H9 (cell line): Measurements from ENCODE around the gene HMGCS2. TPM values are rescaled to one million over a fixed set of nuclear protein-coding genes. Genes with fewer than 3 reads are reported as not detected.

Experiments
- DNase-seq: peaks from one replicate; pipeline ENCODE4 v3.0.0-alpha.2; 2017
- H2AFZ ChIP-seq: one replicate; pipeline ENCODE4 v1.6.1; 2013; ENCODE audit warnings: mild to moderate bottlenecking, low read length, control low read depth, moderate library complexity
- H2AK5ac ChIP-seq: 2 replicates; pipeline ENCODE4 v1.6.1; 2013; ENCODE audit warnings: low read length, control low read depth, mixed read lengths; ENCODE audit not compliant: insufficient read length
- H2BK120ac ChIP-seq: one replicate; pipeline ENCODE4 v1.6.1; 2013; ENCODE audit warnings: low read depth, mild to moderate bottlenecking, low read length, control low read depth, inconsistent platforms; ENCODE audit not compliant: poor library complexity, severe bottlenecking
- H2BK12ac ChIP-seq: 2 replicates; pipeline ENCODE4 v1.6.1; 2013; ENCODE audit warnings: low read length, control low read depth, mixed read lengths, low read depth; ENCODE audit not compliant: insufficient read length
- H2BK15ac ChIP-seq: 2 replicates; pipeline ENCODE4 v1.6.1; 2013; ENCODE audit warnings: low read depth, low read length, control low read depth
- H2BK20ac ChIP-seq: one replicate; pipeline ENCODE4 v1.6.1; 2013; ENCODE audit warnings: low read depth, mild to moderate bottlenecking, low read length, control low read depth, inconsistent platforms; ENCODE audit not compliant: poor library complexity, severe bottlenecking
- H2BK5ac ChIP-seq: 2 replicates; pipeline ENCODE4 v1.6.1; 2013; ENCODE audit warnings: low read length, control low read depth, mixed read lengths; ENCODE audit not compliant: insufficient read length
- H3K14ac ChIP-seq: 2 replicates; pipeline ENCODE4 v1.6.1; 2013; ENCODE audit warnings: low read length, control low read depth; ENCODE audit not compliant: insufficient read depth
- H3K18ac ChIP-seq: 2 replicates; pipeline ENCODE4 v1.6.1; 2013; ENCODE audit warnings: low read depth, mild to moderate bottlenecking, mixed read lengths, low read length, control low read depth; ENCODE audit not compliant: insufficient read length
- H3K23ac ChIP-seq: 2 replicates; pipeline ENCODE4 v1.6.1; 2013; ENCODE audit warnings: low read length, control low read depth, mixed read lengths, low read depth; ENCODE audit not compliant: insufficient read length
- H3K23me2 ChIP-seq: 2 replicates; pipeline ENCODE4 v1.6.1; 2013; ENCODE audit warnings: low read depth, mild to moderate bottlenecking, mixed read lengths, low read length, control low read depth; ENCODE audit not compliant: insufficient read length, poor library complexity, severe bottlenecking
- H3K27ac ChIP-seq: 2 replicates; pipeline ENCODE4 v1.5.1; 2013; ENCODE audit warnings: low read length, control low read depth, mixed read lengths, low read depth; ENCODE audit not compliant: insufficient read length
- H3K27me3 ChIP-seq: 2 replicates; pipeline ENCODE4 v1.6.1; 2013; ENCODE audit warnings: low read length, control low read depth, inconsistent platforms; ENCODE audit not compliant: insufficient read depth
- H3K4ac ChIP-seq: 2 replicates; pipeline ENCODE4 v1.6.1; 2013; ENCODE audit warnings: low read depth, mild to moderate bottlenecking, control low read depth, inconsistent platforms, low read length, moderate library complexity
- H3K4me1 ChIP-seq: 2 replicates; pipeline ENCODE4 v1.6.1; 2013; ENCODE audit warnings: low read length, control low read depth, inconsistent platforms; ENCODE audit not compliant: insufficient read depth
- H3K4me2 ChIP-seq: 2 replicates; pipeline ENCODE4 v1.6.1; 2013; ENCODE audit warnings: low read length, control low read depth, mixed read lengths; ENCODE audit not compliant: insufficient read length, insufficient read depth
- H3K56ac ChIP-seq: 2 replicates; pipeline ENCODE4 v1.6.1; 2013; ENCODE audit warnings: low read depth, mild to moderate bottlenecking, mixed read lengths, low read length, control low read depth; ENCODE audit not compliant: insufficient read length
- H3K79me1 ChIP-seq: 2 replicates; pipeline ENCODE4 v1.6.1; 2013; ENCODE audit warnings: low read depth, mild to moderate bottlenecking, moderate library complexity, low read length, control low read depth, inconsistent platforms; ENCODE audit not compliant: insufficient read depth, poor library complexity, severe bottlenecking
- H3K79me2 ChIP-seq: 2 replicates; pipeline ENCODE4 v1.6.1; 2013; ENCODE audit warnings: low read length, control low read depth, inconsistent platforms; ENCODE audit not compliant: insufficient read depth
- H3K9ac ChIP-seq: 2 replicates; pipeline ENCODE4 v1.6.1; 2013; ENCODE audit warnings: low read length, control low read depth, mixed read lengths; ENCODE audit not compliant: insufficient read length; ENCODE audit errors: extremely low read depth
- H3K9me3 ChIP-seq: one replicate; pipeline ENCODE4 v1.6.1; 2013; ENCODE audit warnings: low read depth, low read length, inconsistent platforms; ENCODE audit not compliant: control insufficient read depth
- H3T11ph ChIP-seq: one replicate; pipeline ENCODE4 v1.6.1; 2013; ENCODE audit warnings: mild to moderate bottlenecking, low read length, control low read depth, inconsistent platforms
- H4K20me1 ChIP-seq: one replicate; pipeline ENCODE4 v1.6.1; 2013; ENCODE audit not compliant: control insufficient read depth, insufficient read length, insufficient read depth
- H4K5ac ChIP-seq: 2 replicates; pipeline ENCODE4 v1.6.1; 2013; ENCODE audit warnings: low read depth, mild to moderate bottlenecking, mixed read lengths, low read length, control low read depth; ENCODE audit not compliant: insufficient read length
- H4K8ac ChIP-seq: replicated peaks from 2 replicates; pipeline ENCODE4 v1.6.1; 2013; ENCODE audit warnings: low read length, control low read depth, mixed read lengths, low read depth; ENCODE audit not compliant: insufficient read length
- H4K91ac ChIP-seq: 2 replicates; pipeline ENCODE4 v1.6.1; 2013; ENCODE audit warnings: low read depth, mild to moderate bottlenecking, moderate library complexity, mixed read lengths, low read length, control low read depth; ENCODE audit not compliant: insufficient read length
- H3K27ac Mint-ChIP-seq, 3 experiments: 2 replicates in 2 of 3; 3 replicates in 1 of 3; pipeline ENCODE4 v1.8.0; 2020 to 2021; ENCODE audit warnings: mixed read lengths in 3 of 3, mild to moderate bottlenecking in 1 of 3, moderate library complexity in 1 of 3
- H3K27me3 Mint-ChIP-seq: 2 replicates; pipeline ENCODE4 v1.8.0; 2021; ENCODE audit warnings: low read depth, mild to moderate bottlenecking, moderate library complexity, mixed read lengths
- H3K36me3 Mint-ChIP-seq, 3 experiments: 2 replicates in 2 of 3; 3 replicates in 1 of 3; pipeline ENCODE4 v1.8.0; 2020 to 2021; ENCODE audit warnings: low read depth in 3 of 3, mixed read lengths in 3 of 3; ENCODE audit not compliant: insufficient read depth in 1 of 3
- H3K4me1 Mint-ChIP-seq, 2 experiments: 2 replicates each; pipeline ENCODE4 v1.8.0; 2020; ENCODE audit warnings: mixed read lengths in 2 of 2
- H3K4me3 Mint-ChIP-seq, 2 experiments: 2 replicates in 1 of 2; 3 replicates in 1 of 2; pipeline ENCODE4 v1.8.0; 2020 to 2021; ENCODE audit warnings: mild to moderate bottlenecking in 2 of 2, mixed read lengths in 2 of 2, moderate library complexity in 1 of 2
- H3K9me3 Mint-ChIP-seq, 2 experiments: 2 replicates in 1 of 2; 3 replicates in 1 of 2; pipeline ENCODE4 v1.8.0; 2020; ENCODE audit warnings: mild to moderate bottlenecking in 2 of 2, mixed read lengths in 2 of 2, moderate library complexity in 1 of 2
- total RNA-seq: library from RNA; stranded (reverse); gene quantifications from 2 replicates; pipeline ENCODE4 v1.2.1, GENCODE V29; 2021
- TF ChIP-seq, protein P1 (sequence below): fragments of 200-600 bp; sonication (generic); conservative IDR thresholded peaks from 3 replicates; pipeline ENCODE4 v1.8.0; 2021; ENCODE audit warnings: antibody characterized with exemption, mild to moderate bottlenecking

The HMGCS2 gene
- total RNA-seq, 1 experiment from 2014 or later = not detected

DNA sequence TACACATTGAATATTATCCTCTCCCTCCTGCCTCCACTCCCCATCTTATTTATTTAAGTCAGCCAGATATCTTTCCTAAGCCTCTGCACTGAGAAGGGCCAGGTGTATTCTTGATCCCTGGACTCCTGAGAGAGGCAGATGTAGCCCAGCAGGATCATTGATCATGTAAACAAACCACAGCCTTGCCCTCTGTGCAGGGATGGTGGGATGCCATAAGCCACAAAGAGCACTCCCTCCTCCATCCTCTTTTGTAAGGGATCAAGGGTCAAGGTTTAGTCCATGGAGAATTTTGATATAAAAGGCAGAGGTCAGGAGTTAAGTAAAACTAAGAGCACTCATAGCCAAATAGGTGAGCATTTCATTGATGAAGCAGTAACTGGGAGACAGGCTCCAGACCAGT lies 39.7 kb downstream of the HMGCS2 start:
- no peak for DNase-seq
- H3K36me3 Mint-ChIP-seq = peaks cover 82 to 94% (median 89%) of the 10 kb centered on the region in 3 experiments
- H3K4me3 Mint-ChIP-seq = no peak overlapping the region

More for the DNA sequence above, 39.7 kb downstream of the HMGCS2 start:
- H3K27ac ChIP-seq = no peak overlapping the region
- no peak overlapping the region for H2AK5ac ChIP-seq
- H2BK20ac ChIP-seq = no peak overlapping the region
- no peak overlapping the region for H2BK120ac ChIP-seq
- H2BK15ac ChIP-seq = no peak overlapping the region
- H3K56ac ChIP-seq = no peak overlapping the region
- H3K4me2 ChIP-seq = no peak overlapping the region
- H2BK12ac ChIP-seq = no peak overlapping the region
- no peak overlapping the region for H3K9ac ChIP-seq
- H3K27me3 Mint-ChIP-seq = no peaks in the 10 kb centered on the region
- H3K23me2 ChIP-seq = no peaks in the 10 kb centered on the region
- H3K4ac ChIP-seq = no peak overlapping the region
- peaks cover 5% of the 10 kb centered on the region for H4K20me1 ChIP-seq
- no peak overlapping the region; a peak in 1 of 7 replicates for H3K27ac Mint-ChIP-seq
- H2BK5ac ChIP-seq = no peak overlapping the region
- H2AFZ ChIP-seq = no peak overlapping the region
- H3K79me1 ChIP-seq = peaks cover 20% of the 10 kb centered on the region
- TF ChIP-seq, protein P1, sequence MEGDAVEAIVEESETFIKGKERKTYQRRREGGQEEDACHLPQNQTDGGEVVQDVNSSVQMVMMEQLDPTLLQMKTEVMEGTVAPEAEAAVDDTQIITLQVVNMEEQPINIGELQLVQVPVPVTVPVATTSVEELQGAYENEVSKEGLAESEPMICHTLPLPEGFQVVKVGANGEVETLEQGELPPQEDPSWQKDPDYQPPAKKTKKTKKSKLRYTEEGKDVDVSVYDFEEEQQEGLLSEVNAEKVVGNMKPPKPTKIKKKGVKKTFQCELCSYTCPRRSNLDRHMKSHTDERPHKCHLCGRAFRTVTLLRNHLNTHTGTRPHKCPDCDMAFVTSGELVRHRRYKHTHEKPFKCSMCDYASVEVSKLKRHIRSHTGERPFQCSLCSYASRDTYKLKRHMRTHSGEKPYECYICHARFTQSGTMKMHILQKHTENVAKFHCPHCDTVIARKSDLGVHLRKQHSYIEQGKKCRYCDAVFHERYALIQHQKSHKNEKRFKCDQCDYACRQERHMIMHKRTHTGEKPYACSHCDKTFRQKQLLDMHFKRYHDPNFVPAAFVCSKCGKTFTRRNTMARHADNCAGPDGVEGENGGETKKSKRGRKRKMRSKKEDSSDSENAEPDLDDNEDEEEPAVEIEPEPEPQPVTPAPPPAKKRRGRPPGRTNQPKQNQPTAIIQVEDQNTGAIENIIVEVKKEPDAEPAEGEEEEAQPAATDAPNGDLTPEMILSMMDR = no peak
- H4K8ac ChIP-seq = no peak overlapping the region
- H3K14ac ChIP-seq = no peak overlapping the region
- no peaks in the 10 kb centered on the region for H3K9me3 ChIP-seq
- H3K23ac ChIP-seq = no peak overlapping the region
- H4K5ac ChIP-seq = no peak overlapping the region
- H3K4me1 Mint-ChIP-seq = peaks cover 7 to 10% of the 10 kb centered on the region in 2 experiments
- H3K27me3 ChIP-seq = no peaks in the 10 kb centered on the region
- H4K91ac ChIP-seq = no peak overlapping the region
- H3K9me3 Mint-ChIP-seq = no peaks in the 10 kb centered on the region
- H3T11ph ChIP-seq = no peak overlapping the region
- no peaks in the 10 kb centered on the region; the same call in 1 of the 2 replicates for H3K4me1 ChIP-seq
- no peak overlapping the region for H3K18ac ChIP-seq
- H3K79me2 ChIP-seq = no peaks in the 10 kb centered on the region; the same call in 1 of the 2 replicates
